ENCODE results near the gene ATG16L1. TPM values are rescaled to one million over a fixed set of nuclear protein-coding genes. Genes with fewer than 3 reads are reported as not detected.

ATG16L1 gene
- total RNA-seq, 1 donor from 2014 or later, result 62.2 TPM

DNA sequence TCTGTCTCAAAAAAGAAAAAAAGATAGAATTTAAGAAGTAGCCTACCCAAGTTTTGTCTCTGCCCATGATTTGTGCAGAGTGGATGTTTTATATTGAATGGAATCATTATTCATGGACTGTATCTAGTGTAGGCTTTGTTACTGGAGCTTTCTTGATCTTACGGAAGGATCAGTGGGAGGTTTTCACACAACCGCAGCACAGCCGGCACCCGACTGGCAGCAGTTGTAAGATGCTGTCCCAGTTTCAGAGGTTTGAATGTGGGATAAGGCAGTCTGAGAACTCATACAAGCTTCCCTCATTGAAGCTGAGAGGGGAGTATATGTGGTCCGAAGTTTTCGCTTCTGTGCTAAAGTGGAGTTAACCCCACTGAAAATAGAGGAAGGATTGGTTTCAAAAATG is 36.4 kb downstream of the ATG16L1 start:
- intact Hi-C loops (cut with micrococcal nuclease), result no loop called here

DNA sequence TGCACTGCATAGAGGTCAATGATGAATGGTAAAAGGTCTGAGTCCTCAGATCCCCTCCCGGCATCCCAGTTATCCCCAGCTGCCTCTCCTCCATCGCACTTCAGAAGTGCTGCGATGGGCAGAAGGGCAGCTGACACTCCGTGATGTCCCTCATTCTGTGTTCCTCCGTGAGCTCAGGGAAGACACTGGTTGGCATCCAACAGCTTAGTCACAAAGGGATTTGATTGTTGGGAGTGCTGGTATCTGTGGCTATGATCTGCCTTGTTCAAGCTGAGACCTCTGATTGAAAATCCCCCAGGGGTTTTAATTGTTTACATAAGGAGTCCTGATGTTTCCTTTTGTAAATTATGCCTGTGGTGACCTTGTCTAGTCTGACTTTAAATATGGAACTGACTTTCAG is 37.2 kb downstream of the ATG16L1 start:
- intact Hi-C loops (cut with micrococcal nuclease), result no loop called here

DNA sequence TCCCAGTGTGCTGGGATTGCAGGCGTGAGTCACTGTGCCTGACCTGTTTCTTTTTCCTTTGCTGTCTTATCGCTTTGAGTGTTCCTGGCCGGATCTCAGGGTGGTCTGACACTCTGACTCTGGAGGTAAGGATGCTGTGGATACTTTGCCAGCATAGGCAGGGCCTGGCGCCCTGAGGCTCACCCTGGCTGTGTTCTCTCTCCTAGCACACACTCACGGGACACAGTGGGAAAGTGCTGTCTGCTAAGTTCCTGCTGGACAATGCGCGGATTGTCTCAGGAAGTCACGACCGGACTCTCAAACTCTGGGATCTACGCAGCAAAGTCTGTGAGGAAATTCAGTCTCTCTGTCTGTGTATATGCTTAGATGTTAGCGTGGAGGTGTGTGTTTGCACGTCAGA is 38.2 kb downstream of the ATG16L1 start:
- intact Hi-C loops (cut with micrococcal nuclease), result no loop called here

DNA sequence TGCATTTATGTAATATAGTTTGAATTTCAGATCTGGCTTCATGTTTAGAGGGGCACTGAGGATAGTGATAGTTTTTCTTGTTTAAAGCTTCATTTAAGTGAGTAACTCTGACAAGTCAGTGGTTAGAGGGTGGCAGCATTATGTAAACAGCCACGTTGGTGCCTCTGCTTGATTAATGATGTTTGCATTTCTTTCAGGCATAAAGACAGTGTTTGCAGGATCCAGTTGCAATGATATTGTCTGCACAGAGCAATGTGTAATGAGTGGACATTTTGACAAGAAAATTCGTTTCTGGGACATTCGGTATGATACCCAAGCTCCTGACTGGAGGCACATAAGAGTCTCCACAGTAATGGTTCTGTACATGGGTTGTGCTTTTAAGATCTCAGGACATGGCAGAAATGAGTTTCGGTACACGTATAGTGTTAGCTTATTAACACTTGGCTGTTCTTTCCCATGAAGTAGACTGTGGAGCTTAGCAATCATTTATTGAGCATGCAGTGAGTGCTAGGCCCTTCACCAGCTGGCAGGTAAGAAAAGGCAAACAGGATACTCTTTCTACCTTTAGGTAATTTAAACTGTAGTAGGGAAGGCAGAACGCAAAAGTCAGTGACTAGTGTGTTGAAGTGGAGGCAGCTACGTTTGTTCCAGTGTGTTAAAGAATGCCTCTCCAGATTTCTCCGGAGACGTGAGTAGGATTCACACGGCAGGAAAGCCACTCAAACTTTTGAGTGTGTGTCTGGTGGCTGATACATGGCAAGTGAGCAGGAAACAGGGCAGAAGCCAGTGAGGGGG is 38.8 kb downstream of the ATG16L1 start:
- intact Hi-C loops (cut with micrococcal nuclease), result no loop called here

DNA sequence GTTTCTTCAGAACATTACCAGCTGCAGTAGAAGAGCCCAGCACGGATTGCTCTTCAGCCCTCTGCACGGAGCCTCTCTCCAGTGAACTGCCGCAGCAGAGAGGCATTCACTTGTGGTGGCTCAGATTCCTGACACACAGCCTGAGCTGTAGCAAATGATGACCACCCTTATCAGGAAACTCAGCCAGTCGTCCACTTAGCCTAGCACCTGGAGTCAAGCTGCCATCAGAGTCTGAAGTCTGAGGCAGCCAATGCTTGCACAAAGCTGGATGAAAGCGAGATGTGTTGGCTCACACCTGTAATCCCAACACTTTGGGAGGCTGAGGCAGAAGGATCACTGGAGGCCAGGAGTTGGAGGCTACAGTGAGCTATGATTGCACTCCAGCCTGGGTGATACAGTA is 44.4 kb downstream of the ATG16L1 start:
- intact Hi-C loops (cut with micrococcal nuclease), result no loop called here

DNA sequence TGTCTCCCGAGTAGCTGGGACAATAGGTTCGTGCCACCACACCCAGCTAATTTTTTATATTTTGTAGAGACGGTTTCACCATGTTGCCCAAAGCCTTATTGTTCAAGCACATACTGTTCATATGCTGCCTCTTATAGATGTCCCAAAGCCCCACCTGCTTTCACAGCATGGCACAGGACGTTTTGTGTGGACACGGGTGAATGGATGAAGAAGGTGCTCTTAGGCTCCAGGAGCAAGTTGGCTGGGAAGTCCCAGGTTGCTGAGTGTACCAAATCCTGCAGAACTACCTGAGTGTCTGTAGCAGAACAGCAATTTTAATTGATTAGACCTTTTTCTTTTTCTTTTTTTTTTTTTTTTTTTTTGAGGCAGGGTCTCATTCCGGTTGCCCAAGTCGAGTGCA is 45.6 kb downstream of the ATG16L1 start:
- intact Hi-C loops (cut with micrococcal nuclease), result no loop called here

DNA sequence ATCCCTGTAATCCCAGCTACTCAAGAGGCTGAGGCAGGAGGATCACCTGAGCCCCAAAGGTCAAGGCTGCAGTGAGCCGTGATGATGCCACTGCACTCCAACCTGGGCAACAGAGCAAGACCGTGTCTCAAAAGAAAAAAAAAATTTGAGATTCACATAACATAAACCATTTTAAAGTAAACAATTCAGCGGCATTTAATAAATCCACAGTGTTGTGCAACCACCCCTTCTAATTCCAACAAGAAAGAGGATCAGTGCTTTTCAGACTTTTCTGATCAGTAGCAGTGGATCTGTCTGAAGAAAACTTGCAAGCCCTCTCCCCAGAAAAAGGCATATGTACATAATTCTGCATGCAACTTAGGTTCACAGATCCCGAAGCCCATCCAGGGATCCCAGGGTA is 48.9 kb downstream of the ATG16L1 start:
- intact Hi-C loops (cut with micrococcal nuclease), result no loop called here

DNA sequence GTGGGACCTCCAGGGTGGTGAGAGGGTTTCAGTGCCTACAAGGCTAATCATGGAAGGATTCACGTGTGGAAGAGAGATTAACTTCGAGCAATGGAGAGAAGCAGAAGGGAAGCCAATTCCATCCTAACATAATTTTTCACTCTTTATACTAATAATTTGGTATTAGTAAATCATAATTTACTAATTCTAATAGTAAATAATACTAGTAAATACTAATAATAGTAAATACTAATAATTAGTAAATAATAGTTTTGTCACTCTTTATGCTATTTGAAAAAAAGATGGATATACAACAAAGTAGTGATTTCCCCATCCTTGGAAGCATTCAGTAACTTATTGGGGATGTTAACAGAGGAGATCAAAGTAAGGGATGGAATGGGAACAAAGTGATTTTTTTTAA is 49.8 kb downstream of the ATG16L1 start:
- intact Hi-C loops (cut with micrococcal nuclease), result no loop called here

DNA sequence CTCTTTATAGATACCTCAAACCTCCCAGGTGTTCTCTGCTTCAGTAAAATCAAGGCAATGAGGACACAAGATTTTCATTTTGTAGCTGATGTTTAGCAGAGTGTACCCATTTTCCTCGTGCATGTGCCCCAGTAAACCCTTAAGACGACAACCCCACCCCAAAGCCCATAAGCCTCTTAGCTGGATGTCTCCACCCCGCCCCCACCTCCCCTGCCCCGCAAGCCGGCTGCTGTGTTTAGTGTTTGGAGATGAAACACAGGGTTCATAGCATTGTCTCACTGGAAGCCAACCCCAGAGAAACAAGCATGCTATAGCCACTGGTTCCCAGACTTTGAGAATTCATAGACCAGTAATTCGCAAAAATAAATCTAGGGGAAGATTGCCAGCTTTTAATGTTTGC is 50.3 kb downstream of the ATG16L1 start:
- intact Hi-C loops (cut with micrococcal nuclease), result no loop called here

DNA sequence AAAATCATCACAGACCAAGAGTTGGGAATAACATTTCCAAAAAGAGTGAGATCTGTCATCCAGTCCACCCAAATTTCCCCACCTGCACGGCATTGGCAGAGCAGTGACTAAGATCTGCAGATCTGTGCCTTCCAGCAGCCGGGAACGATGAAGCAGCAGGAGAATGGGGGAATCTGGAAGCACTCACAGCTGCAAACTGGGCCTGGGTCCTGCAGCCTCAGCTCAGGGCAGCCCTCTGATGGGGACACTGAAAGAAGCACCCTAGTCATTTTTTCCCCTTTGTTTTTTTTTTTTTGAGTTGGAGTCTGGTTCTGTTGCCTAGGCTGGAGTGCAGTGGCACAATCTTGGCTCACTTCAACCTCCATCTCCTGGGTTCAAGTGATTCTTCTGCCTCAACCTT is 51.8 kb downstream of the ATG16L1 start:
- intact Hi-C loops (cut with micrococcal nuclease), result no loop called here

DNA sequence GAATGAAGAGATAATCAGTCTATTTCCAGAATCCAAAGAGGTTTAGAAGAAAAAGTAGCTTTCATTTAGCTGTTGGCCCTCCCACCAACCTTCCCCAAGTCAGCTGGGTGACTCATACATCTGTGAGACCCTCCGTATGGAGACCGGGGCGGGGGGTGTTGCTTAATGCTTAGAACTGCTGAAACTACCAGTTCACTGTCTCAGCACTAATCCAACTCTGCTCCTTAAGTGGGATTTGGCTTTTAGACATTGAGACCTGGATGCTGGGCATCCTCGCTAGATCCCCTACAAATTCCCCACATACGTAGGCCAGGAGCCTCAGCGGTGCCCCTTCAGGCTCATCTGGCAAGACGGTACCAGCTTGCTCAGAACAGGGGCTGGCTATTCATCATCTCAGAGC is 56.1 kb downstream of the ATG16L1 start, which contains the start of gene SAG:
TSS of gene SAG (plus strand) at position 252 of the 400 bp plus-strand sequence. CDS start 1,374 bp downstream, outside the sequence.
- intact Hi-C loops (cut with micrococcal nuclease), result no loop called here

DNA sequence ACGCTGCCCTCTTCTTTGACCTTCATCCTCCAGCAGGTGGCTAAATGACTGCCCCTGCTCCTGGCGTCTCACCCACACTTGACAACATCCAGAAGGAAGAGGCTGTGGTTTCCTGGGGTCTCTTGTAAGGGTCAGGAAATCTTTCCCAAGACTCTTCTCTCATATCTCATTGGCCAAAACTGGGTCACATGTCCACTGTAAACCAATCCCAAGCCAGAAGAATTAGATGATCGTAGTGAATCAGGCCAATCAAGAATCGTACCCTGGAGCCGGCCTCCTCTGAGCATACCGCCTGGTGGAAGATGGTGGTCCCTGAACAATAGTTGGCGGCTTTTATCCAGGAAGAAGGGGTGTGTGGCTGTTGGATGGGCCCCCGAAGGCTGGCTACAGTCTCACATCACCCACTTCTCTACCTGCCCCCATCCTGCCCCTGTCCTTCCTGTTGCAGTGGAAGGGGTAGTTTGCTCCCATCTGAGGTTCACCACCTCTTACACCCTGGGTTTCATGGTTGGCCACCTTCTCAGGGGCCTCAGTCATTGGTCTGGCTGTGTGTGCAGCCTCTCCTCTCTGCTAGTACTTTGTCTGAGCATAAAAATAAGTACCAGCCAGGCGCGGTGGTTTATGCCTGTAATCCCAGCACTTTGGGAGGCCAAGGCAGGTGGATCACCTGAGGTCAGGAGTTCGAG is 59.9 kb downstream of the ATG16L1 start:
- intact Hi-C loops (cut with micrococcal nuclease), result no loop called here

DNA sequence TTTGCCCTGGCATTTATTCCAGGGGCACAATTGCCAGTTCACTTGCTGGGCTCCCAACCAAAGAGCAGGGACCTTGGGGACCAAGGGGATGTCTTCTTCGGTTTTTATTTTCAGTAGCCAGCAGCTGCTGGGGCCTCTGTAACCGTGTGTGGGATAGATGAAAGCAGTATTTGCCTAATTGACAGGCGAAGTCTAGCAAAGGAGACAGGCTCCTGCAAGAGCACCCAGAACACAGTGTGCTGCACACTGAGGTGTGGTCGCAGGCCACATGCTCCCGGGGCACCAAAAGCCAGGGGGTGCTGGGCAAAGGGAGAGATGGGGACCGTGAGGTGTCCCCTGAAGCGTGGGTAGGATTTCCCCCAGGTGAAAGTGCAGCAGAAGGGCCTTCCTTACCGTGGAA is 61.4 kb downstream of the ATG16L1 start:
- intact Hi-C loops (cut with micrococcal nuclease), result no loop called here

DNA sequence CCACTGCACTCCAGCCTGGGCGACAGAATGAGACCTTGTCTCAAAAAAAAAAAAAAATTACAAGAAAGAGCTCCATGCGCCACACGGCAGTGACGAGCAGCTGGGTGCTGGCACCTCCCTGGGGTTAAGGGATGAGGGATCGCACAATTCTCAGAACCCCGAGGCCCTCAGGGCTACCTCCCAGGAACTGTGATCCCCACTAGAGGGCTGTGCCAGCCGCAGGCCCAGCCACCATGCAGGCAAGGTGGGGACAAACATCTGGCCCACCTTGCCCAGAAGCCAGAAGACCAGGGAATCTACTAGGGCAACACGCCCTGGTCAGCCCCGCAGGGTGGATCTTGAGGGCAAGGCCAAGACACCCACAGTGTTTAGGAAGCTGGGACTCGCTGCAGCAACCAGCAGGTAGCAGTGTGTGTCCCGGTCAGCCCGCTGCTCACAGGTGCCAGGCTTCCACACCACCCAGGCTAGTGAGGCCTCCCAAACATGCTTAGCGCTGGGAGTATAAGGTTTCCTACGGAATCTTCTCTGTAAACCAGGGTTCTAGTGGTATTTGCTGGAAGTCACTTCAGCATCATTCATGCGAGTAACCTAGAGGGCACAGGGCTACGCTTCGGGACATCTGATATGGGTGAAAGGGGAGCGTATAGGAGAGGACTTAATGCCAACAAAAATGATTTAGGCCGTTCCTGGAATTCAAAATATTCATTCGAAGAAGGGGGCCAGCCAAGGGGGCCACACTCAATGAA is 62.9 kb downstream of the ATG16L1 start:
- intact Hi-C loops (cut with micrococcal nuclease), result no loop called here

DNA sequence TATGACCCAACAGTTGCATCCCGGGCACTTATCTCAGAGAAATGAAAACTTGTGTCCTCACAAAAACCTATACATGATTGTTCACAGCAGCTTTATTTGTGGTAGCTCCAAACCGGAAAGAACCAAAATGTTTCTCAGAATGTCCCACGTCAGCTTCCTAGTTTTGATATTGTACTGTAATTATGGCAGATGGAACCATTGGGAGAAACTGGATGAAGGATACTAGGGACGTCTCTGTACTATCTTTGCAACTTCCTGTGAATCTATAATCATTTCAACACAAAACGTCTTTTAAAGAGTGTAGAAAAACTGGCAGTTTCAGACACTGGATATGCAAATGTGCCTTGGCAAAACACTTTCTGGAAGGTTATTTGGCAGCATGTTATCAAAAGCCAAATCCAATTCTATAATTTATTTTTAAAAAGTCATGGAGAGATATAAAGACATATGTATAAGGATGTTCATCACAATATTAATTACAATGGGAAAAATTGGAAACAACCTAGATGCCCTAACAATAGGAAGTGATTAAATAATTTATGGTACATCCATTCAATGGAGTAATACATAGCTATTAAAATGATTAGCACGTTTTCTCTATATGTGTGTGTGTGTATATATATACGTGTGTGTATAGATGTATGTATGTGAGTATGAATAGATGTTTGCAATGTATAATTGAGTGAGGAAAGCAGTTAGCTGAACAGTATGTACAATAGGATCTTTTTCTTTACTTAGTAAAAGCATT is 65.9 kb downstream of the ATG16L1 start:
- intact Hi-C loops (cut with micrococcal nuclease), result no loop called here

DNA sequence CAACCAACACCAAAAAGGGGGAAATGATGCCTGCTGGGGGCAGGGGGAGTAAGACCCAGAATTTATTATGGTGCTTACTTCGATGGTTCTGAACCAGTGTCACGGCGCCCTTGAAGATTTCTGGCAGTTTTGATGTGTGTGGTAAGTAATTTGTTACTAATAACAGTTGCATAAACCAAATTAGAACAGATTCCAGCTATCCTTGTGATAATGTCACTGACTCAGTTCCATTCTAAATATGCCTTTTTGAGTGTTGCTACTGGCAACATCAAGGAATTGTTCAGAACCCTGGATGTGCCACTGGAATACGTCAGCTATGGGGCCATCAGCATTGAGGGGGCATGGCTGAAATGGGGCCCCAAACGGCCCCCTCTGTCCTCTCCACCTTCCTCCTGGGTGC is 67.8 kb downstream of the ATG16L1 start:
- intact Hi-C loops (cut with micrococcal nuclease), result no loop called here

DNA sequence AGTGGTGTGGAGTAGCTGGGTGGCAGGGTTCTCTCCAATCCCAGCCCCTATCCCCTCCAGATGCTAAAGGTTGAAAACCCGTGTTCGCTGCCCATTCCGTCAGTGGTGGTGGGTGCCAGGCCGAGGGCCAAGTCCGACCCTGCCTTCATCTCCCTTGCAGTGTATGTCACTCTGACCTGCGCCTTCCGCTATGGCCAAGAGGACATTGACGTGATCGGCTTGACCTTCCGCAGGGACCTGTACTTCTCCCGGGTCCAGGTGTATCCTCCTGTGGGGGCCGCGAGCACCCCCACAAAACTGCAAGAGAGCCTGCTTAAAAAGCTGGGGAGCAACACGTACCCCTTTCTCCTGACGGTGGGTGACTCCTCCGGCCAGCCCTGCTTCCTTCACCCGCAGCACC is 69.0 kb downstream of the ATG16L1 start:
- intact Hi-C loops (cut with micrococcal nuclease), result no loop called here

DNA sequence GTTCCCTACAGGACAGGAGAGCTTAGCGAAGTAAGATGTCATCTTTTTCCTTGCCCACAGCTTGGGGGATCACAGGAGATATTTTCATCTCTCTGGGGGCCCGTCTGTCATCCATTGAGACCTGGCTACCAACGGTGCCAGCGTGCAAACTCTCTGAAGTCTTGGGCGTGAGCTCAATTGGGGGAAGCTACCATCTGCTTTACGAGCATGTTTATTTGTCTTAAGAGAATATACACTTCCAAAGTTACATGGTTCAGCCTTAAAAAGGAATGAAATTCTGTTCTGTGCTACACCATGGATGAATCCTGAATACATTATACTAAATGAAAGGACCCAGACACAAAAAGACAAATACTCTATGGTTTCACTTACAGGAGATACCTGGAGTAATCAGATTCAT is 69.7 kb downstream of the ATG16L1 start:
- intact Hi-C loops (cut with micrococcal nuclease), result no loop called here

DNA sequence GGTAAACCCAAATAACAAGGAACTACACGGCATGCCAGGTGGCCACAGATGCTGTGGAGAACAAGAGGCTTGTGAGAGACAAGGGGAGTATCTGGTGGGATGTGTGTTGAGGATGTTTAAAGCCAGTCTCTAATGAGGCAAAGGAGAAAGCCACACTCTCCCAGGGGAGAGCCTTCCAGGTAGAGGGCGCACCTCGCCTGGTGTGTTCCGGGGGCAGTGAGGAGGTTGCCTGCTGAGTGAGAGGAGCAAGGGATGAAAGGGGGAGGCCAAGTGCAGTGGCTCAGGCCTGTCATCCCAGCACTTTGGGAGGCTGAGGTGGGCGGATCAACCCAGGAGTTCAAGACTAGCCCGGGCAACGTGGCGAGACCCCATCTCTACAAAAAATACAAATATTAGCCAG is 72.4 kb downstream of the ATG16L1 start:
- intact Hi-C loops (cut with micrococcal nuclease), result no loop called here

DNA sequence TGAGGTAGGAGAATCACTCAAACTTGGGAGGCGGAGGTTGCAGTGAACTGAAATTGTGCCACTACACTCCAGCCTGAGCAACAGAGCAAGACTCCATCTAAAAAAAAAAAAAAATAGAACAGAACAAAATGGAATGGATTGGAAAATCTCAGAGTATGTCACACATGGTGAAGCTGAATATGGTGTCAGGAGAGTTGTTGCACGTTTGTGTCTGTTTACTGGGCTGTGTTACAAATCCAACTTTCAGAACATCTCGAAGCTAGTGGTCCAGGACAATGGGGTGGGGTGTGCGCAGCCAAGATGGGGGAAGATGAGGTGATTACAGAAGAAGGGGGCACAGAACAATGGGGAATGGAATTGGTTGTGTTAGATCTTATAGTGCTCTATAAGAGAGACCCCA is 73.8 kb downstream of the ATG16L1 start:
- intact Hi-C loops (cut with micrococcal nuclease), result no loop called here

DNA sequence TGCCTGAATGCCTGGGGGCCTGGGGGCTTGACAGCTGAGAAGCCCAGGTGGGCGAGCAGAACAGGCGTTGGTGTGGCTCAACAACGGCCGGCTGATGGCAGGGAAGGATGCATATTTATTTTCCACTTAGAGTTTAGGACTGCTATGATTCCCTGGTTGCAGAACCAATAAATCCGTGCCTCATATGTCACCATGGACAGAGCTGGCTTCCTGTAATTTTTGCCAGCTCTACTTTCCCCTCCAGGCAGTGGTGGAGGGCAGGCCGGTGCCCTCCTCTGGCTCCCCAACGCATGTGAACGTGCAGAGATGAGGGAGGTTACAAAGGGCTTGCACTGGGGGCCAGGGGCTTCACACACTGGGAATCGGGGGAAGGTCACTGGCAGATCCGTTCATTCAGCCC is 74.3 kb downstream of the ATG16L1 start:
- intact Hi-C loops (cut with micrococcal nuclease), result no loop called here

DNA sequence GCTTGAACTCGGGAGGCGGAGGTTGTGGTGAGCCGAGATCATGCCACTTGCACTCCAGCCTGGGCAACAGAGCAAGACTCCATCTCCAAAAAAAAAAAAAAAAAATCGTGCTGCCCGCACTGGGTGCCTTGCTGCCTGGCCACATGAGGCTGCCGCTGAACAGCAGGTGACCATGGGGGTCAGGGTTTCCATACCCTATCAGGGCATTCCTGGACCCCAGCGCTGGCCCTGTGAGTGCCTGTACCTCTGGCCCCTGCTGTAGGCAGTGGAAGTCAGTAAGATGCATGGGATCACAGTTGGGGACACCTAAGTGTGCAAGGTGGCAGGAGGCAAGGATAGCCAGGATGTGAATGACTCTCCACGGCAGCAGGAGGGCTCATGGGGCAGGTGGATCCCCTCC is 75.0 kb downstream of the ATG16L1 start:
- intact Hi-C loops (cut with micrococcal nuclease), result no loop called here

All from T-helper 2 cell treated with Interferon-gamma antibody and Interleukin-4, amounts not matched to agents 100 ng/mL and 5 ng/mL, for 36 hours (primary cell).